OCI-LY7 (cell line): ENCODE results near the gene TEX48.

ENCODE experiments used
- EZH2phosphoT487 ChIP-seq: fragments of 200-600 bp; sonication (generic); IDR thresholded peaks from 2 replicates; pipeline ENCODE4 v1.6.1; 2018; ENCODE audit warnings: low read depth, borderline replicate concordance, mild to moderate bottlenecking, mixed run types, antibody characterized with exemption, low read length, moderate library complexity, mixed read lengths
- TF ChIP-seq, protein P1 (sequence below): fragments of 200-600 bp; sonication (generic); conservative IDR thresholded peaks from 2 replicates; pipeline ENCODE4 v1.5.1; 2014; ENCODE audit warnings: mild to moderate bottlenecking, antibody characterized with exemption, low read length, moderate library complexity, mixed read lengths

DNA sequence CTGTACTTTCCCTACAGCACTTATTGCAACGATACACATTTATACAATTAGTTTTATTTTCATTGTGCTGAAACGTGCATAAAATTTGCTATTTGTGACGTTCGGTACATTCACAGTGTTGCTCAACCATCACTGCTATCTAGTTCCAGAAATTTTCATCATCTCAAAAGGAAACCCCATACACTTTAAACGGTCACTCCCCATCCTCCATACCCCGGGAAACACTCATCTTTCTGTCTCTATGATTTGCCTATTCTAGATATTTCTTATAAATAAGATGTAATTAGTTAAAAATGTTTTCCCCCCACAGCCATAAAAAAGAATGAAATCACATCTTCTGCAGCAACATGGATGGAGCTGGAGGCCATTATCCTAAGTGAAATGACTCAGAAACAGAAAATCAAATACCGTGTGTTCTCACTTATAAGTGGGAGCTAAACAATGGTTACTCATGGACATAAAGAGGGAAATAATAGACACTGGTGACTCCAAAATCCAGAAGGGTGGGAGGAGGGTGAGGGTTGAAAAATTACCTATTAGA, 40.2 kb upstream of the TEX48 start:
- TF ChIP-seq, protein P1, sequence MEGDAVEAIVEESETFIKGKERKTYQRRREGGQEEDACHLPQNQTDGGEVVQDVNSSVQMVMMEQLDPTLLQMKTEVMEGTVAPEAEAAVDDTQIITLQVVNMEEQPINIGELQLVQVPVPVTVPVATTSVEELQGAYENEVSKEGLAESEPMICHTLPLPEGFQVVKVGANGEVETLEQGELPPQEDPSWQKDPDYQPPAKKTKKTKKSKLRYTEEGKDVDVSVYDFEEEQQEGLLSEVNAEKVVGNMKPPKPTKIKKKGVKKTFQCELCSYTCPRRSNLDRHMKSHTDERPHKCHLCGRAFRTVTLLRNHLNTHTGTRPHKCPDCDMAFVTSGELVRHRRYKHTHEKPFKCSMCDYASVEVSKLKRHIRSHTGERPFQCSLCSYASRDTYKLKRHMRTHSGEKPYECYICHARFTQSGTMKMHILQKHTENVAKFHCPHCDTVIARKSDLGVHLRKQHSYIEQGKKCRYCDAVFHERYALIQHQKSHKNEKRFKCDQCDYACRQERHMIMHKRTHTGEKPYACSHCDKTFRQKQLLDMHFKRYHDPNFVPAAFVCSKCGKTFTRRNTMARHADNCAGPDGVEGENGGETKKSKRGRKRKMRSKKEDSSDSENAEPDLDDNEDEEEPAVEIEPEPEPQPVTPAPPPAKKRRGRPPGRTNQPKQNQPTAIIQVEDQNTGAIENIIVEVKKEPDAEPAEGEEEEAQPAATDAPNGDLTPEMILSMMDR, result no peak
- TF ChIP-seq EZH2phosphoT487, result no peak
